Activated naive CD4-positive, alpha-beta T cell treated with anti-CD3 and anti-CD28 coated beads for 36 hours (primary cell): ENCODE results near the gene SLC2A11. TPM values are rescaled to one million over a fixed set of nuclear protein-coding genes. Genes with fewer than 3 reads are reported as not detected.

ENCODE experiments used
- CTCF ChIA-PET: fragments of 350-600 bp; sonication (Branson Sonifier 250); formaldehyde crosslinking; loops from one replicate; lab custom pipeline; 2021; ENCODE audit warnings: antibody characterized with exemption; lab: Charles Lee
- DNase-seq: peaks from one replicate; pipeline ENCODE4 v3.0.0-alpha.2; 2020
- H3K27ac Mint-ChIP-seq: one replicate; pipeline ENCODE4 v1.8.0; 2021; ENCODE audit warnings: mild to moderate bottlenecking, mixed read lengths
- H3K27me3 Mint-ChIP-seq: one replicate; pipeline ENCODE4 v1.8.0; 2021; ENCODE audit warnings: low read depth, mixed read lengths
- H3K36me3 Mint-ChIP-seq: one replicate; pipeline ENCODE4 v1.8.0; 2021; ENCODE audit warnings: low read depth, mixed read lengths
- H3K4me1 Mint-ChIP-seq: one replicate; pipeline ENCODE4 v1.8.0; 2021; ENCODE audit warnings: low read depth, mixed read lengths
- H3K4me3 Mint-ChIP-seq: one replicate; pipeline ENCODE4 v1.8.0; 2021; ENCODE audit warnings: mild to moderate bottlenecking, moderate library complexity, mixed read lengths
- H3K9me3 Mint-ChIP-seq: one replicate; pipeline ENCODE4 v1.8.0; 2021; ENCODE audit warnings: mixed read lengths
- intact Hi-C: fragments of 100-400 bp; cut with micrococcal nuclease; formaldehyde crosslinking; loops from one replicate; pipeline ENCODE4 v1.15.1; 2023
- total RNA-seq, 2 experiments: library from RNA; stranded (reverse); gene quantifications; one replicate each; pipeline ENCODE4 v1.2.3, GENCODE V29; 2021

SLC2A11 gene
- total RNA-seq, 2 experiments from 2014 or later: 6.1 to 7.5 TPM

DNA sequence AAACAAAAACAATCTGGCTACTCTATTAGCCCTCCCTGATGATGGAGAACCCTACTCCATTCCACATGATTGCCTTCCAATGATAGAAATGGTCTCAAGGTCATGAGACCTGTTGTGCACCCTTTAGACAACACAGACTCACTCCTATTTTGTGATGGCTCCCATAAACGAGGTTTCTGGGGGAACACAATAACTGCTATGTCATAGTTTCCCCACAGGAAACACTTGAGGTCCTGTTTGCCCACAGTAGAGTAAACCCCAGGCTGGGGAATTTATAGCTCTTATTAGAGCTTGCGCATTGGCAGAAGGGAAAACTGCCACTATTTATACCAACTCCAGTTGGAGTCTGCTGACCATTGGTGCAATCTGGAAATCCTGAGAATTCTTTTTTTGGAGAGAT lies 65.2 kb downstream of the SLC2A11 start:
- Mint-ChIP-seq H3K27me3 (no peaks in the 10 kb centered on the region), H3K36me3 (peaks cover 33% of the 10 kb centered on the region), H3K4me3 (no peak overlapping the region), H3K4me1 (no peaks in the 10 kb centered on the region), H3K27ac (no peak overlapping the region), H3K9me3 (peaks cover 6% of the 10 kb centered on the region)
- intact Hi-C loops: no loop called here
- no peak for DNase-seq
- CTCF ChIA-PET: no interaction called here

DNA sequence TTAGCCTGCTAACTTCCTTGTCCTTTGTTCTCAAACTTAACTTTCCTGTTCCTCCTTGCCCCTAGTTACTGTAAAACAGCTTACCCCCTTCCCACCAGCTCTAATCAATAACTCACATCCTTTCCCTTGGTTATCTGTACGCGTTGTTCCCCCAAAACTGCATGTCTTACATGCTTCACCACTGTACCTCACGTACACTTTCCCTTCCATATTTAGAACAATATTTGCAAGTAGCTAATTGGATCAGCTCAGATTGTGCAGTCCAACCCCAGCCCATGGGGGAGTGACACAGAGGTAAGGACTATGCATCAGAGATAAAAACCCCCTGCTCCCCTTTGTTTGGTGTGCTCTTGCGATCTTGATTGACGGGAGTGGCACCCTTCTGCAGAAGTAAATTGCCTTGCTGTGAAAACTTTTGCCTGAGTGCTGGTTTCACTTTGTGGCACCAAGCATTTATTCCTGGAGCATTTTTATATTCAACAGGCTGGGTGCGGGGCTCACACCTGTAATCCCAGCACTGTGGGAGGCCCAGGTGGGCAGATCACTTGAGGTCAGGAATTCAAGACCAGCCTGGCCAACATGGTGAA lies 67.4 kb downstream of the SLC2A11 start:
- H3K27ac Mint-ChIP-seq: no peak overlapping the region
- no peaks in the 10 kb centered on the region for H3K4me1 Mint-ChIP-seq

DNA sequence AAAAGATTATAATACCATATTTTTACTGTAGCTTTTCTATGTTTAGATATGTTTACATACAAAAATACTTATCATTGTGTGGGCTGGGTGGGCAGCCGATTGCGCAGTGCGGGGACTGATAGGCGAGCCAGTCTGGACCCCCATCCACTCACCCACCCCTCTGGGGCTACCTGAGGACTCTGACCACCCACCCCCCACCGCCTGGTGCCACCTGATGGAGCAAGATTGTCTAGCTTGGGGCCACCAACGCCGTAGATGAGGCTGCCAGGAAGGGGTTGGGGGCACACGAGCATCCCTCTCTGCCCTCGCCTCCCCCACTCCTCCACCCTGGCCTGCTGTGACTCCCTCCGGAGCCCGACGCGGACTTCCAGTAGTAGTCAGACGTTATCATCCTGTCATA lies 68.9 kb downstream of the SLC2A11 start:
- H3K4me1 Mint-ChIP-seq: no peaks in the 10 kb centered on the region
- no peak overlapping the region for H3K27ac Mint-ChIP-seq
- DNase-seq: no peak
- CTCF ChIA-PET: no interaction called here
- intact Hi-C loops: no loop called here
- H3K9me3 Mint-ChIP-seq: peaks cover 6% of the 10 kb centered on the region
- H3K27me3 Mint-ChIP-seq: no peaks in the 10 kb centered on the region
- H3K4me3 Mint-ChIP-seq: no peak overlapping the region
- H3K36me3 Mint-ChIP-seq: peaks cover 34% of the 10 kb centered on the region

More for the DNA sequence above, 67.4 kb downstream of the SLC2A11 start:
- intact Hi-C loops: no loop called here
- Mint-ChIP-seq H3K27me3 (no peaks in the 10 kb centered on the region), H3K4me3 (no peak overlapping the region), H3K36me3 (peaks cover 33% of the 10 kb centered on the region), H3K9me3 (peaks cover 6% of the 10 kb centered on the region)
- CTCF ChIA-PET: interaction anchor here (0.6 kb wide), 1 partner anchor 167 kb away, joined by 4 read pairs; no protein-coding TSS in a partner anchor
- no peak for DNase-seq

Other genes with a start within 250 kb of the SLC2A11 start
- under 1 TPM in 1 of 2 experiments, not detected in 1; 0.36 TPM for gene DRICH1, start 225.6 kb upstream of the SLC2A11 start, total RNA-seq
- gene RGL4, start 166.9 kb upstream of the SLC2A11 start, total RNA-seq: 10 to 100 TPM; 22.0 to 24.1 TPM
- under 1 TPM; 0.79 to 0.93 TPM for gene ZNF70, start 106.8 kb upstream of the SLC2A11 start, total RNA-seq
- gene VPREB3, start 103.5 kb upstream of the SLC2A11 start, total RNA-seq: not detected
- gene C22orf15, start 94.9 kb upstream of the SLC2A11 start, total RNA-seq: 1 to 10 TPM; 1.1 to 1.4 TPM
- gene CHCHD10, start 89.9 kb upstream of the SLC2A11 start, total RNA-seq: 100 to 1,000 TPM; 190 to 191 TPM
- under 1 TPM; 0.43 to 0.47 TPM for gene MMP11, start 85.0 kb upstream of the SLC2A11 start, total RNA-seq
- gene SMARCB1, start 70.9 kb upstream of the SLC2A11 start, total RNA-seq: 10 to 100 TPM; 75.3 to 89.1 TPM
- gene DERL3, start 18.9 kb upstream of the SLC2A11 start, total RNA-seq: 1 to 10 TPM; 7.3 to 7.5 TPM
- 1,000 to 10,000 TPM; 1,489 to 1,512 TPM for gene MIF, start 36.5 kb downstream of the SLC2A11 start, total RNA-seq
- not detected for gene GSTT2B, start 103.3 kb downstream of the SLC2A11 start, total RNA-seq
- under 1 TPM; 0.72 to 0.76 TPM for gene DDTL, start 109.0 kb downstream of the SLC2A11 start, total RNA-seq
- gene DDT, start 116.6 kb downstream of the SLC2A11 start, total RNA-seq: 100 to 1,000 TPM; 107 to 125 TPM
- gene GSTT2, start 122.3 kb downstream of the SLC2A11 start, total RNA-seq: not detected
- gene GSTT4, start 147.6 kb downstream of the SLC2A11 start, total RNA-seq: not detected
- gene CABIN1, start 153.4 kb downstream of the SLC2A11 start, total RNA-seq: 10 to 100 TPM; 74.6 to 82.0 TPM